HepG2 (cell line): ENCODE results near the gene SPOP. TPM values are rescaled to one million over a fixed set of nuclear protein-coding genes. Genes with fewer than 3 reads are reported as not detected.

ENCODE experiments used
- AFF4 ChIP-seq: sonication (generic); formaldehyde crosslinking; IDR thresholded peaks from 2 replicates; pipeline ENCODE4 v1.4.0; 2020; ENCODE audit warnings: missing genetic modification reagents
- GABPA ChIP-seq, 2 experiments: IDR thresholded peaks; 2 replicates each; pipeline ENCODE4 v1.6.1; 2011 to 2016; ENCODE audit warnings: low read depth in 2 of 2, low read length in 1 of 2, missing biosample characterization in 1 of 2, missing genetic modification characterization in 1 of 2
- MED13 ChIP-seq: sonication (generic); formaldehyde crosslinking; IDR thresholded peaks from 2 replicates; pipeline ENCODE4 v1.5.0; 2020; ENCODE audit warnings: missing genetic modification reagents
- TEAD3 ChIP-seq: optimal IDR thresholded peaks from 2 replicates; pipeline ENCODE3; 2016; ENCODE audit warnings: borderline replicate concordance
- ZNF264 ChIP-seq: sonication (generic); formaldehyde crosslinking; IDR thresholded peaks from 2 replicates; pipeline ENCODE4 v1.4.0; 2020; ENCODE audit warnings: missing genetic modification reagents
- polyA plus RNA-seq, 8 experiments: library from polyadenylated mRNA; depleted of rRNA in 3 of 8; stranded (reverse) in 7 of 8; unstranded in 1 of 8; fragments of >200 nt; fragmentation: Illumina TruSeq in 4 of 8; extraction: Trizol in 4 of 8; gene quantifications; 2 replicates each; pipeline versions ENCODE4 v1.2.1 to v1.2.3, GENCODE V29; 2011 to 2016; ENCODE audit warnings: low read depth in 4 of 8, missing spikeins in 1 of 8, mixed read lengths in 1 of 8; ENCODE audit not compliant: insufficient read depth in 1 of 8
- total RNA-seq, 5 experiments: library from RNA; depleted of rRNA; stranded (reverse); fragments of >200 nt; fragmentation: Illumina TruSeq; extraction: Trizol; gene quantifications; 2 replicates each; pipeline ENCODE4 v1.2.3, GENCODE V29; 2016; ENCODE audit warnings: low read depth in 1 of 5
- TF ChIP-seq, protein P1 (sequence below): sonication (generic); formaldehyde crosslinking; conservative IDR thresholded peaks from 2 replicates; pipeline ENCODE4 v1.8.0; 2022; ENCODE audit warnings: low read depth, missing genetic modification reagents
- TF ChIP-seq, protein P2 (sequence below): IDR thresholded peaks from 2 replicates; pipeline ENCODE4 v1.6.1; 2016; ENCODE audit warnings: low read depth, missing genetic modification reagents, missing compliant biosample characterization
- TF ChIP-seq, protein P3 (sequence below): sonication (generic); formaldehyde crosslinking; IDR thresholded peaks from 2 replicates; pipeline ENCODE4 v1.5.1; 2020; ENCODE audit warnings: missing genetic modification reagents, mild to moderate bottlenecking, borderline replicate concordance
- TF ChIP-seq, protein P4 (sequence below): sonication (generic); formaldehyde crosslinking; IDR thresholded peaks from 2 replicates; pipeline ENCODE4 v1.9.0; 2021; ENCODE audit warnings: missing genetic modification reagents, borderline replicate concordance

SPOP gene
- total and polyA plus RNA-seq, 2 of the 13 experiments (the other 11 are each of a cell fraction or from before 2014, with no cell fraction given) = 52.8 to 60.8 TPM

DNA sequence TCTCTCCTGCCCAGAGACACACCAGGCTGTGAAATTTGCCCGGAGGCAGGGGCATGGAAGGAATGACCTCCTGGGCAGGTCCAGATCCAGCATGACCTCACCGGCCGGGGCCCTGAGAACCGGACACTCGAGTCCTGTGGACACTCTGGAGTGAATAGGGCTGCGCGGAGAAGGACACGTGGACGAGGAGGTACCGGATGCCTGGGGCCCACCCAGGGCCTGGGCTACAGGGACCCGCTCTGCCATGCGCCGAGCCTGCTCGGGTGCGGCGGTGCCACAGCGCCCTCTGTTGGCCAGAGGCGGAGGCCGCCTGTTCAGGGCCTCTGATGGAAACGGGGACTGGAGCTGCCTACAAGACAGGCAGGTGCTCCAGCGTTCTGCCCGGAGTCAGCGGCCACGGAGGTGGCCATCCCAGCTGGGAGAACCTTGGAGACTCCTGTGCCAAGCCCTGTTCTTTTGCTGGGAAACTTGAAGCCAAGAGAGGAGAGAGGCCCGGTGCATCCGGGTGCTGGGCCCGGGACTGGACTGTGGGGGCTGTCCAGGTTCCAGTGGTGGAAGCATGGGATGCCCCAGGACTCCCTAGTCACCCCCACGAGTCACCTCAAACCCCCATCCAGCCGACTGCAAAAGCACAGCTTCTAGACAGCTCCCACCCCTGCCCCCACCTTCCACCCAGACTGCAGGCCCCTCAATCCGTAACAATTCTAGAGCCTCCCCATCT lies 121.5 kb downstream of the SPOP start (continued):
- TF ChIP-seq AFF4 (CRISPR knock-in tag) (no peak), ZNF264 (CRISPR knock-in tag) (no peak), GABPA (IDR thresholded peaks at IDR 0.05; ENCODE audit: low read depth, low read length) (no peak), GABPA (CRISPR knock-in tag; IDR thresholded peaks at IDR 0.05; ENCODE audit: low read depth) (no peak), TEAD3 (peak; percentile 60), MED13 (CRISPR knock-in tag) (no peak)
- TF ChIP-seq, protein P1, sequence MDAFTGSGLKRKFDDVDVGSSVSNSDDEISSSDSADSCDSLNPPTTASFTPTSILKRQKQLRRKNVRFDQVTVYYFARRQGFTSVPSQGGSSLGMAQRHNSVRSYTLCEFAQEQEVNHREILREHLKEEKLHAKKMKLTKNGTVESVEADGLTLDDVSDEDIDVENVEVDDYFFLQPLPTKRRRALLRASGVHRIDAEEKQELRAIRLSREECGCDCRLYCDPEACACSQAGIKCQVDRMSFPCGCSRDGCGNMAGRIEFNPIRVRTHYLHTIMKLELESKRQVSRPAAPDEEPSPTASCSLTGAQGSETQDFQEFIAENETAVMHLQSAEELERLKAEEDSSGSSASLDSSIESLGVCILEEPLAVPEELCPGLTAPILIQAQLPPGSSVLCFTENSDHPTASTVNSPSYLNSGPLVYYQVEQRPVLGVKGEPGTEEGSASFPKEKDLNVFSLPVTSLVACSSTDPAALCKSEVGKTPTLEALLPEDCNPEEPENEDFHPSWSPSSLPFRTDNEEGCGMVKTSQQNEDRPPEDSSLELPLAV (CRISPR knock-in tag) = no peak
- TF ChIP-seq, protein P2, sequence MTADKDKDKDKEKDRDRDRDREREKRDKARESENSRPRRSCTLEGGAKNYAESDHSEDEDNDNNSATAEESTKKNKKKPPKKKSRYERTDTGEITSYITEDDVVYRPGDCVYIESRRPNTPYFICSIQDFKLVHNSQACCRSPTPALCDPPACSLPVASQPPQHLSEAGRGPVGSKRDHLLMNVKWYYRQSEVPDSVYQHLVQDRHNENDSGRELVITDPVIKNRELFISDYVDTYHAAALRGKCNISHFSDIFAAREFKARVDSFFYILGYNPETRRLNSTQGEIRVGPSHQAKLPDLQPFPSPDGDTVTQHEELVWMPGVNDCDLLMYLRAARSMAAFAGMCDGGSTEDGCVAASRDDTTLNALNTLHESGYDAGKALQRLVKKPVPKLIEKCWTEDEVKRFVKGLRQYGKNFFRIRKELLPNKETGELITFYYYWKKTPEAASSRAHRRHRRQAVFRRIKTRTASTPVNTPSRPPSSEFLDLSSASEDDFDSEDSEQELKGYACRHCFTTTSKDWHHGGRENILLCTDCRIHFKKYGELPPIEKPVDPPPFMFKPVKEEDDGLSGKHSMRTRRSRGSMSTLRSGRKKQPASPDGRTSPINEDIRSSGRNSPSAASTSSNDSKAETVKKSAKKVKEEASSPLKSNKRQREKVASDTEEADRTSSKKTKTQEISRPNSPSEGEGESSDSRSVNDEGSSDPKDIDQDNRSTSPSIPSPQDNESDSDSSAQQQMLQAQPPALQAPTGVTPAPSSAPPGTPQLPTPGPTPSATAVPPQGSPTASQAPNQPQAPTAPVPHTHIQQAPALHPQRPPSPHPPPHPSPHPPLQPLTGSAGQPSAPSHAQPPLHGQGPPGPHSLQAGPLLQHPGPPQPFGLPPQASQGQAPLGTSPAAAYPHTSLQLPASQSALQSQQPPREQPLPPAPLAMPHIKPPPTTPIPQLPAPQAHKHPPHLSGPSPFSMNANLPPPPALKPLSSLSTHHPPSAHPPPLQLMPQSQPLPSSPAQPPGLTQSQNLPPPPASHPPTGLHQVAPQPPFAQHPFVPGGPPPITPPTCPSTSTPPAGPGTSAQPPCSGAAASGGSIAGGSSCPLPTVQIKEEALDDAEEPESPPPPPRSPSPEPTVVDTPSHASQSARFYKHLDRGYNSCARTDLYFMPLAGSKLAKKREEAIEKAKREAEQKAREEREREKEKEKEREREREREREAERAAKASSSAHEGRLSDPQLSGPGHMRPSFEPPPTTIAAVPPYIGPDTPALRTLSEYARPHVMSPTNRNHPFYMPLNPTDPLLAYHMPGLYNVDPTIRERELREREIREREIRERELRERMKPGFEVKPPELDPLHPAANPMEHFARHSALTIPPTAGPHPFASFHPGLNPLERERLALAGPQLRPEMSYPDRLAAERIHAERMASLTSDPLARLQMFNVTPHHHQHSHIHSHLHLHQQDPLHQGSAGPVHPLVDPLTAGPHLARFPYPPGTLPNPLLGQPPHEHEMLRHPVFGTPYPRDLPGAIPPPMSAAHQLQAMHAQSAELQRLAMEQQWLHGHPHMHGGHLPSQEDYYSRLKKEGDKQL (CRISPR knock-in tag) = no peak
- TF ChIP-seq, protein P3, sequence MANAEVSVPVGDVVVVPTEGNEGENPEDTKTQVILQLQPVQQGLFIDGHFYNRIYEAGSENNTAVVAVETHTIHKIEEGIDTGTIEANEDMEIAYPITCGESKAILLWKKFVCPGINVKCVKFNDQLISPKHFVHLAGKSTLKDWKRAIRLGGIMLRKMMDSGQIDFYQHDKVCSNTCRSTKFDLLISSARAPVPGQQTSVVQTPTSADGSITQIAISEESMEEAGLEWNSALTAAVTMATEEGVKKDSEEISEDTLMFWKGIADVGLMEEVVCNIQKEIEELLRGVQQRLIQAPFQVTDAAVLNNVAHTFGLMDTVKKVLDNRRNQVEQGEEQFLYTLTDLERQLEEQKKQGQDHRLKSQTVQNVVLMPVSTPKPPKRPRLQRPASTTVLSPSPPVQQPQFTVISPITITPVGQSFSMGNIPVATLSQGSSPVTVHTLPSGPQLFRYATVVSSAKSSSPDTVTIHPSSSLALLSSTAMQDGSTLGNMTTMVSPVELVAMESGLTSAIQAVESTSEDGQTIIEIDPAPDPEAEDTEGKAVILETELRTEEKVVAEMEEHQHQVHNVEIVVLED (CRISPR knock-in tag) = no peak
- TF ChIP-seq, protein P4, sequence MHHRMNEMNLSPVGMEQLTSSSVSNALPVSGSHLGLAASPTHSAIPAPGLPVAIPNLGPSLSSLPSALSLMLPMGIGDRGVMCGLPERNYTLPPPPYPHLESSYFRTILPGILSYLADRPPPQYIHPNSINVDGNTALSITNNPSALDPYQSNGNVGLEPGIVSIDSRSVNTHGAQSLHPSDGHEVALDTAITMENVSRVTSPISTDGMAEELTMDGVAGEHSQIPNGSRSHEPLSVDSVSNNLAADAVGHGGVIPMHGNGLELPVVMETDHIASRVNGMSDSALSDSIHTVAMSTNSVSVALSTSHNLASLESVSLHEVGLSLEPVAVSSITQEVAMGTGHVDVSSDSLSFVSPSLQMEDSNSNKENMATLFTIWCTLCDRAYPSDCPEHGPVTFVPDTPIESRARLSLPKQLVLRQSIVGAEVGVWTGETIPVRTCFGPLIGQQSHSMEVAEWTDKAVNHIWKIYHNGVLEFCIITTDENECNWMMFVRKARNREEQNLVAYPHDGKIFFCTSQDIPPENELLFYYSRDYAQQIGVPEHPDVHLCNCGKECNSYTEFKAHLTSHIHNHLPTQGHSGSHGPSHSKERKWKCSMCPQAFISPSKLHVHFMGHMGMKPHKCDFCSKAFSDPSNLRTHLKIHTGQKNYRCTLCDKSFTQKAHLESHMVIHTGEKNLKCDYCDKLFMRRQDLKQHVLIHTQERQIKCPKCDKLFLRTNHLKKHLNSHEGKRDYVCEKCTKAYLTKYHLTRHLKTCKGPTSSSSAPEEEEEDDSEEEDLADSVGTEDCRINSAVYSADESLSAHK (CRISPR knock-in tag) = no peak
